ENCODE results near the gene CACNA1B. TPM values are rescaled to one million over a fixed set of nuclear protein-coding genes. Genes with fewer than 3 reads are reported as not detected.

The CACNA1B gene
- total RNA-seq, 1 experiment from 2014 or later: 1.7 TPM

DNA sequence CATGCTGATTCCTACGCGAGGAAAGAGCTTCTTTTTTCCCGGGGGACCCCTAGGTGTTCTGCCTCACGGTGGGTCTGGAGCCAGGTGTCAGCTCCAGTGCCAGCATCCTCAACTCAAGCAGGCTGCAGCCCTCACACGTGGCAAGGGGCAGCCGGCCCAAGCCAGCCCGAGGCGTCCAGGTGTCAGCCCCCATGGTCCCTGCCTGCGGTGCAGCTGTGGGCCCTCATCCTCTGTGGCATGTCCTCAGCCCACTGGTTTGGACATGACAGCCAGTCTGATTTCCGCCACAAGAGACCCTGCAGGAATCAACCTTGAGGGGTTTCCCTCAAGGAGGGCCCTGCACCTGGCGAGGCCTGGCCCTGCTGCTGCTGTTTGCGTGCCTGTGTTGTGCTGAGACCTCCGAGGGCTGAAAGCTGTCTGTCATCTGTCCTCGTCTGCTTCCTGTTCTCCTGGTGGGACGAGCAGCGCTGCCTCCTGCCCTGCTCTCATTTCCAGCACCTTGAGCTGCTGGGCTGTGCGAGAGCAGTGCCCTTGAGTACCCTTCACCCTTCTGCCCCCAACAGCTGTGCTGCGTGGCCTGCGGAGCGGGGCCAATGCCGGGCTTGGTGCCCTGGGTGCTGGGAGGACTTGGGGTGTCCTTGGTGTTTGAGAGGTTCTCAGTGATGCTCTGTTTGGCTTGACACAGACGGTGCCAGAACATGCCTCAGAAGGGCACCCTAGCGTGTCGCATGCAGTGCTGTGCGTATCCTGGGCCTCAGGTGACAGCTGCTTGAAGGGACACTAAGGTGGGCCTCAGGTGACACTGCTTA is 137.6 kb downstream of the CACNA1B start:
- no peak overlapping the region for H3K4me2 ChIP-seq (ENCODE audit: low read length)
- no peak for TF ChIP-seq ZNF274 (IDR thresholded peaks at IDR 0.05; ENCODE audit: low read depth, low read length)
- TF ChIP-seq FOSL1 (IDR thresholded peaks at IDR 0.05; ENCODE audit: low read depth): no peak
- no peak for TF ChIP-seq YY1 (IDR thresholded peaks at IDR 0.05; ENCODE audit: extremely low read depth, insufficient replicate concordance, low read depth, low read length)
- TF ChIP-seq JUND (IDR thresholded peaks at IDR 0.05): no peak
- TF ChIP-seq SRF (IDR thresholded peaks at IDR 0.05; ENCODE audit: low read depth): no peak
- TF ChIP-seq ELF1 (IDR thresholded peaks at IDR 0.05; ENCODE audit: borderline replicate concordance, low read depth): no peak
- TF ChIP-seq EZH2 (IDR thresholded peaks at IDR 0.05): no peak
- TF ChIP-seq TCF7L2 (IDR thresholded peaks at IDR 0.05; ENCODE audit: borderline replicate concordance, extremely low read depth, insufficient read depth, insufficient read length): no peak
- TF ChIP-seq CBX3 (IDR thresholded peaks at IDR 0.05; ENCODE audit: low read depth): no peak
- no peak for TF ChIP-seq RAD21 (IDR thresholded peaks at IDR 0.05; ENCODE audit: low read depth)
- TF ChIP-seq ZFX (IDR thresholded peaks at IDR 0.05): no peak
- TF ChIP-seq, protein P1, sequence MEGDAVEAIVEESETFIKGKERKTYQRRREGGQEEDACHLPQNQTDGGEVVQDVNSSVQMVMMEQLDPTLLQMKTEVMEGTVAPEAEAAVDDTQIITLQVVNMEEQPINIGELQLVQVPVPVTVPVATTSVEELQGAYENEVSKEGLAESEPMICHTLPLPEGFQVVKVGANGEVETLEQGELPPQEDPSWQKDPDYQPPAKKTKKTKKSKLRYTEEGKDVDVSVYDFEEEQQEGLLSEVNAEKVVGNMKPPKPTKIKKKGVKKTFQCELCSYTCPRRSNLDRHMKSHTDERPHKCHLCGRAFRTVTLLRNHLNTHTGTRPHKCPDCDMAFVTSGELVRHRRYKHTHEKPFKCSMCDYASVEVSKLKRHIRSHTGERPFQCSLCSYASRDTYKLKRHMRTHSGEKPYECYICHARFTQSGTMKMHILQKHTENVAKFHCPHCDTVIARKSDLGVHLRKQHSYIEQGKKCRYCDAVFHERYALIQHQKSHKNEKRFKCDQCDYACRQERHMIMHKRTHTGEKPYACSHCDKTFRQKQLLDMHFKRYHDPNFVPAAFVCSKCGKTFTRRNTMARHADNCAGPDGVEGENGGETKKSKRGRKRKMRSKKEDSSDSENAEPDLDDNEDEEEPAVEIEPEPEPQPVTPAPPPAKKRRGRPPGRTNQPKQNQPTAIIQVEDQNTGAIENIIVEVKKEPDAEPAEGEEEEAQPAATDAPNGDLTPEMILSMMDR (IDR thresholded peaks at IDR 0.05 in 2 of 3, conservative IDR thresholded peaks at IDR 0.05 in 1 of 3; ENCODE audit: borderline replicate concordance in 1 of 3, insufficient read depth in 1 of 3, low read depth in 2 of 3, low read length in 2 of 3): no peak
- TF ChIP-seq, protein P2, sequence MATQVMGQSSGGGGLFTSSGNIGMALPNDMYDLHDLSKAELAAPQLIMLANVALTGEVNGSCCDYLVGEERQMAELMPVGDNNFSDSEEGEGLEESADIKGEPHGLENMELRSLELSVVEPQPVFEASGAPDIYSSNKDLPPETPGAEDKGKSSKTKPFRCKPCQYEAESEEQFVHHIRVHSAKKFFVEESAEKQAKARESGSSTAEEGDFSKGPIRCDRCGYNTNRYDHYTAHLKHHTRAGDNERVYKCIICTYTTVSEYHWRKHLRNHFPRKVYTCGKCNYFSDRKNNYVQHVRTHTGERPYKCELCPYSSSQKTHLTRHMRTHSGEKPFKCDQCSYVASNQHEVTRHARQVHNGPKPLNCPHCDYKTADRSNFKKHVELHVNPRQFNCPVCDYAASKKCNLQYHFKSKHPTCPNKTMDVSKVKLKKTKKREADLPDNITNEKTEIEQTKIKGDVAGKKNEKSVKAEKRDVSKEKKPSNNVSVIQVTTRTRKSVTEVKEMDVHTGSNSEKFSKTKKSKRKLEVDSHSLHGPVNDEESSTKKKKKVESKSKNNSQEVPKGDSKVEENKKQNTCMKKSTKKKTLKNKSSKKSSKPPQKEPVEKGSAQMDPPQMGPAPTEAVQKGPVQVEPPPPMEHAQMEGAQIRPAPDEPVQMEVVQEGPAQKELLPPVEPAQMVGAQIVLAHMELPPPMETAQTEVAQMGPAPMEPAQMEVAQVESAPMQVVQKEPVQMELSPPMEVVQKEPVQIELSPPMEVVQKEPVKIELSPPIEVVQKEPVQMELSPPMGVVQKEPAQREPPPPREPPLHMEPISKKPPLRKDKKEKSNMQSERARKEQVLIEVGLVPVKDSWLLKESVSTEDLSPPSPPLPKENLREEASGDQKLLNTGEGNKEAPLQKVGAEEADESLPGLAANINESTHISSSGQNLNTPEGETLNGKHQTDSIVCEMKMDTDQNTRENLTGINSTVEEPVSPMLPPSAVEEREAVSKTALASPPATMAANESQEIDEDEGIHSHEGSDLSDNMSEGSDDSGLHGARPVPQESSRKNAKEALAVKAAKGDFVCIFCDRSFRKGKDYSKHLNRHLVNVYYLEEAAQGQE (IDR thresholded peaks at IDR 0.05; ENCODE audit: low read depth): no peak
- TF ChIP-seq, protein P3, sequence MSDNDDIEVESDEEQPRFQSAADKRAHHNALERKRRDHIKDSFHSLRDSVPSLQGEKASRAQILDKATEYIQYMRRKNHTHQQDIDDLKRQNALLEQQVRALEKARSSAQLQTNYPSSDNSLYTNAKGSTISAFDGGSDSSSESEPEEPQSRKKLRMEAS (IDR thresholded peaks at IDR 0.05): no peak
- no peak for TF ChIP-seq CEBPB (IDR thresholded peaks at IDR 0.05; ENCODE audit: low read depth)
- no peak for TF ChIP-seq EZH2phosphoT487 (IDR thresholded peaks at IDR 0.05; ENCODE audit: borderline replicate concordance)
- TF ChIP-seq, protein P4, sequence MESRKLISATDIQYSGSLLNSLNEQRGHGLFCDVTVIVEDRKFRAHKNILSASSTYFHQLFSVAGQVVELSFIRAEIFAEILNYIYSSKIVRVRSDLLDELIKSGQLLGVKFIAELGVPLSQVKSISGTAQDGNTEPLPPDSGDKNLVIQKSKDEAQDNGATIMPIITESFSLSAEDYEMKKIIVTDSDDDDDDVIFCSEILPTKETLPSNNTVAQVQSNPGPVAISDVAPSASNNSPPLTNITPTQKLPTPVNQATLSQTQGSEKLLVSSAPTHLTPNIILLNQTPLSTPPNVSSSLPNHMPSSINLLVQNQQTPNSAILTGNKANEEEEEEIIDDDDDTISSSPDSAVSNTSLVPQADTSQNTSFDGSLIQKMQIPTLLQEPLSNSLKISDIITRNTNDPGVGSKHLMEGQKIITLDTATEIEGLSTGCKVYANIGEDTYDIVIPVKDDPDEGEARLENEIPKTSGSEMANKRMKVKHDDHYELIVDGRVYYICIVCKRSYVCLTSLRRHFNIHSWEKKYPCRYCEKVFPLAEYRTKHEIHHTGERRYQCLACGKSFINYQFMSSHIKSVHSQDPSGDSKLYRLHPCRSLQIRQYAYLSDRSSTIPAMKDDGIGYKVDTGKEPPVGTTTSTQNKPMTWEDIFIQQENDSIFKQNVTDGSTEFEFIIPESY (IDR thresholded peaks at IDR 0.05; ENCODE audit: extremely low read depth, insufficient replicate concordance, low read length): no peak
- no peaks in the 10 kb centered on the region for H3K4me1 ChIP-seq (ENCODE audit: control insufficient read depth in 1 of 2, insufficient read depth in 2 of 2, low read length in 2 of 2)
- ChIA-PET POLR2A (no interaction called here), CTCF (no interaction called here), RAD21 (ENCODE audit: low non-redundant PET in 1 of 2, low total read pairs in 2 of 2, uncharacterized antibody in 2 of 2, unreplicated experiment in 2 of 2) (no interaction called here)
- H3K27ac ChIP-seq (ENCODE audit: low read depth, low read length): no peak overlapping the region
- intact Hi-C loops (cut with micrococcal nuclease): no loop called here
- DNase-seq (ENCODE audit: low read depth, low spot score) (no peak), ATAC-seq (no peak)
- no peaks in the 10 kb centered on the region for H4K20me1 ChIP-seq (ENCODE audit: insufficient read depth)
- BruUV-seq (replicated peaks): no TSS peak
- H3K79me2 ChIP-seq (ENCODE audit: insufficient read depth, low read length): no peaks in the 10 kb centered on the region
- H3K4me3 ChIP-seq (replicated peaks in 1 of 2; ENCODE audit: low read depth in 1 of 2, low read length in 2 of 2): no peak overlapping the region
- H3K9me2 ChIP-seq (ENCODE audit: insufficient read depth): no peaks in the 10 kb centered on the region
- H3K9ac ChIP-seq (ENCODE audit: low read length): no peak overlapping the region
- no peaks in the 10 kb centered on the region; the same call in 1 of the 2 replicates for H3K27me3 ChIP-seq (ENCODE audit: insufficient read depth, low read length)
- H3K36me3 ChIP-seq (ENCODE audit: control insufficient read depth in 1 of 2, insufficient read depth in 2 of 2, low read length in 2 of 2): no peaks in the 10 kb centered on the region
- H2AFZ ChIP-seq (ENCODE audit: low read depth, low read length, poor library complexity, severe bottlenecking): no peak overlapping the region
- no peaks in the 10 kb centered on the region for H3K9me3 ChIP-seq (ENCODE audit: control insufficient read depth in 1 of 2, insufficient read depth in 1 of 2, low read depth in 1 of 2, low read length in 2 of 2)
